Left ventricle myocardium inferior (tissue), 1 donor: ENCODE measurements around the gene CEND1. TPM values are rescaled to one million over a fixed set of nuclear protein-coding genes. Genes with fewer than 3 reads are reported as not detected.
A peak's percentile ranks its signal among the peaks of the same experiment; 100 is the strongest.

Experiments used
- DNase-seq: peaks from one replicate; pipeline ENCODE4 v3.0.0-alpha.2; 2020
- H3K27ac ChIP-seq: fragments of 200-600 bp; replicated peaks from 2 replicates; pipeline ENCODE4 v1.8.0; 2021
- H3K27me3 ChIP-seq: fragments of 200-600 bp; 2 replicates; pipeline ENCODE4 v1.8.0; 2021; ENCODE audit warnings: low read depth
- H3K36me3 ChIP-seq: fragments of 200-600 bp; 2 replicates; pipeline ENCODE4 v1.8.0; 2021
- H3K4me1 ChIP-seq: fragments of 200-600 bp; 2 replicates; pipeline ENCODE4 v1.8.0; 2021
- H3K4me3 ChIP-seq: fragments of 200-600 bp; 2 replicates; pipeline ENCODE4 v1.8.0; 2021; ENCODE audit warnings: mild to moderate bottlenecking, moderate library complexity
- H3K9me3 ChIP-seq: fragments of 200-600 bp; replicated peaks from 2 replicates; pipeline ENCODE4 v1.8.0; 2021
- CTCF ChIP-seq: fragments of 200-600 bp; IDR thresholded peaks from 2 replicates; pipeline ENCODE4 v1.8.0; 2021; ENCODE audit warnings: antibody characterized with exemption, mild to moderate bottlenecking, borderline replicate concordance
- intact Hi-C: fragments of 100-400 bp; cut with micrococcal nuclease; formaldehyde crosslinking; loops from one replicate; pipeline ENCODE4 v1.11.0; 2022
- total RNA-seq: library from RNA; stranded (reverse); fragmentation: NEBNext Ultra II Directional; extraction: Animal tissue kit (Norgen Biotek cat#: 25700); gene quantifications from one replicate; pipeline ENCODE4 v1.2.1, GENCODE V29; 2021
- donor health status: DM: no; HTN: yes; CAD: no; lungs with severe emphysema.

Gene CEND1
- total RNA-seq, 1 donor from 2014 or later, result not detected

GRCh38 chr11:776561-777287 lies 13.2 kb downstream of the CEND1 start:
- Histone ChIP-seq H3K27ac (peak overlapping the region; percentile 87), H3K4me3 (peak overlapping the region; percentile 94), H3K4me1 (peaks cover 54% of the 10 kb centered on the region), H3K27me3 (no peaks in the 10 kb centered on the region), H3K36me3 (peaks cover 20% of the 10 kb centered on the region), H3K9me3 (no peaks in the 10 kb centered on the region)
- DNase-seq, result no peak
- no peak for TF ChIP-seq CTCF
- intact Hi-C loops, result no loop called here

GRCh38 chr11:776263-776560 lies 13.7 kb downstream of the CEND1 start:
- peaks cover 26% of the 10 kb centered on the region for H3K36me3 ChIP-seq
- H3K4me1 ChIP-seq, result peaks cover 54% of the 10 kb centered on the region
- no peaks in the 10 kb centered on the region for H3K9me3 ChIP-seq
- no peak for TF ChIP-seq CTCF
- H3K4me3 ChIP-seq, result peak overlapping the region; percentile 94
- DNase-seq, result no peak
- H3K27ac ChIP-seq, result no peak overlapping the region
- no peaks in the 10 kb centered on the region for H3K27me3 ChIP-seq
- intact Hi-C loops, result no loop called here

GRCh38 chr11:774873-775592 lies 14.9 kb downstream of the CEND1 start:
- H3K36me3 ChIP-seq, result peaks cover 37% of the 10 kb centered on the region
- intact Hi-C loops, result no loop called here
- H3K4me1 ChIP-seq, result peaks cover 54% of the 10 kb centered on the region
- peak overlapping the region; percentile 94 for H3K4me3 ChIP-seq
- no peak overlapping the region for H3K27ac ChIP-seq
- DNase-seq, result no peak
- H3K27me3 ChIP-seq, result no peaks in the 10 kb centered on the region
- TF ChIP-seq CTCF, result no peak
- H3K9me3 ChIP-seq, result no peaks in the 10 kb centered on the region

GRCh38 chr11:773830-774229 lies 16.1 kb downstream of the CEND1 start:
- Histone ChIP-seq H3K4me1 (peaks cover 50% of the 10 kb centered on the region), H3K27ac (no peak overlapping the region), H3K4me3 (no peak overlapping the region), H3K27me3 (no peaks in the 10 kb centered on the region), H3K36me3 (peaks cover 42% of the 10 kb centered on the region), H3K9me3 (no peaks in the 10 kb centered on the region)
- no peak for DNase-seq
- no peak for TF ChIP-seq CTCF
- intact Hi-C loops, result no loop called here

- intact Hi-C loops, result no loop called here
- no peak overlapping the region for H3K27ac ChIP-seq
- DNase-seq, result no peak
- TF ChIP-seq CTCF, result no peak
- H3K4me1 ChIP-seq, result peaks cover 46% of the 10 kb centered on the region
- H3K4me3 ChIP-seq, result no peak overlapping the region
- H3K36me3 ChIP-seq, result peaks cover 42% of the 10 kb centered on the region
- H3K9me3 ChIP-seq, result no peaks in the 10 kb centered on the region
- H3K27me3 ChIP-seq, result no peaks in the 10 kb centered on the region
Observed at GRCh38 chr11:773425-773824, 16.5 kb downstream of the CEND1 start.
